NB4 (cell line): ENCODE data around the gene KRT7.

Source experiments
- MYC ChIP-seq: IDR thresholded peaks from 2 replicates; pipeline ENCODE4 v1.6.1; 2011; ENCODE audit warnings: low read depth, low read length
- TF ChIP-seq, protein P1 (sequence below): IDR thresholded peaks from one replicate; pipeline ENCODE4 v1.5.1; 2012; ENCODE audit warnings: low read depth, low read length

DNA sequence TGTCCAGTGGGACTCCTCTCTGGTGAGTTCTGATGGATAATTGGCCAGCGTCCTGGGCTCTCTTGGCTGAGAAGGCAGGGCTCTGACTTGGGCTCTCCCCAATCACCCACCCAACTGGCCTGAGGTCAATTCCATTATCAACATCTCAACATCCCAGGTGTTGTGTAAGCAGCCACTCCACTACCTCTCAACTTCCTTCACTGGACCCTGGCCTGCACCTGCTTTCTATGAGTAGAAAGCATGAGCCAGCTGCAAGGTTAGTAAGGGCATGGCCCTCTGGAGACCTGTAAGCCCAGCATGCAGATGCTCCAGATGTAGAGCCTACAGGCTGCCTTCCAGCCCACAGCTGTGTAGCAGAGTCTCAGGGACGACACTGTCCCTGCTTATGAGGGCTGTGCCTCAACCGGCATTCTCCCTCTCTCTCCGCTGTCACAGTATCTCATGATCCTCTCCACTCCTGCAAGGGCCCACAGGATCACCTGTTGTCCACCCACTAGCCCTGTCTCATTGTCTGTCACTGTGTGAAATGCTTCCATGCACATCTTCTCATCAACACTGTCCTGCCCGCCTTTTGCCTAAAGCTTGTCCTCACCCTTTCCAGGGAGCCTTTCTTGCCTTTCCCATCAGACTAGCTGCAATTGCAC lies 63.7 kb downstream of the KRT7 start:
- TF ChIP-seq, protein P1, sequence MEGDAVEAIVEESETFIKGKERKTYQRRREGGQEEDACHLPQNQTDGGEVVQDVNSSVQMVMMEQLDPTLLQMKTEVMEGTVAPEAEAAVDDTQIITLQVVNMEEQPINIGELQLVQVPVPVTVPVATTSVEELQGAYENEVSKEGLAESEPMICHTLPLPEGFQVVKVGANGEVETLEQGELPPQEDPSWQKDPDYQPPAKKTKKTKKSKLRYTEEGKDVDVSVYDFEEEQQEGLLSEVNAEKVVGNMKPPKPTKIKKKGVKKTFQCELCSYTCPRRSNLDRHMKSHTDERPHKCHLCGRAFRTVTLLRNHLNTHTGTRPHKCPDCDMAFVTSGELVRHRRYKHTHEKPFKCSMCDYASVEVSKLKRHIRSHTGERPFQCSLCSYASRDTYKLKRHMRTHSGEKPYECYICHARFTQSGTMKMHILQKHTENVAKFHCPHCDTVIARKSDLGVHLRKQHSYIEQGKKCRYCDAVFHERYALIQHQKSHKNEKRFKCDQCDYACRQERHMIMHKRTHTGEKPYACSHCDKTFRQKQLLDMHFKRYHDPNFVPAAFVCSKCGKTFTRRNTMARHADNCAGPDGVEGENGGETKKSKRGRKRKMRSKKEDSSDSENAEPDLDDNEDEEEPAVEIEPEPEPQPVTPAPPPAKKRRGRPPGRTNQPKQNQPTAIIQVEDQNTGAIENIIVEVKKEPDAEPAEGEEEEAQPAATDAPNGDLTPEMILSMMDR, result no peak
- no peak for TF ChIP-seq MYC
